Stimulated activated naive CD8-positive, alpha-beta T cell treated with anti-CD3 and anti-CD28 coated beads, Interleukin-15, Interleukin-2, amounts not matched to agents 100 ng/mL and 50 ng/mL, for 24 hours (primary cell): ENCODE measurements around the gene KYAT1.

Source experiments
- H3K27ac Mint-ChIP-seq: one replicate; pipeline ENCODE4 v1.8.0; 2021; ENCODE audit warnings: mild to moderate bottlenecking, mixed read lengths
- H3K27me3 Mint-ChIP-seq: one replicate; pipeline ENCODE4 v1.8.0; 2021; ENCODE audit warnings: mixed read lengths
- H3K36me3 Mint-ChIP-seq: one replicate; pipeline ENCODE4 v1.8.0; 2021; ENCODE audit warnings: low read depth, mixed read lengths
- H3K4me1 Mint-ChIP-seq: one replicate; pipeline ENCODE4 v1.8.0; 2021; ENCODE audit warnings: low read depth, mixed read lengths
- H3K4me3 Mint-ChIP-seq: one replicate; pipeline ENCODE4 v1.8.0; 2021; ENCODE audit warnings: mild to moderate bottlenecking, mixed read lengths
- H3K9me3 Mint-ChIP-seq: one replicate; pipeline ENCODE4 v1.8.0; 2021; ENCODE audit warnings: mixed read lengths

The KYAT1 gene

GRCh38 chr9:128823903-128824406, 57.8 kb downstream of the KYAT1 start:
- H3K27ac Mint-ChIP-seq, result no peak overlapping the region

GRCh38 chr9:128823362-128823902, 58.3 kb downstream of the KYAT1 start:
- H3K27me3 Mint-ChIP-seq, result no peaks in the 10 kb centered on the region
- H3K9me3 Mint-ChIP-seq, result no peaks in the 10 kb centered on the region
- peak overlapping the region; percentile 49 for H3K27ac Mint-ChIP-seq
- no peak overlapping the region for H3K4me3 Mint-ChIP-seq
- H3K36me3 Mint-ChIP-seq, result peaks cover 49% of the 10 kb centered on the region
- peaks cover 28% of the 10 kb centered on the region for H3K4me1 Mint-ChIP-seq

More at GRCh38 chr9:128823903-128824406, 57.8 kb downstream of the KYAT1 start:
- Mint-ChIP-seq H3K4me1 (peaks cover 34% of the 10 kb centered on the region), H3K4me3 (no peak overlapping the region), H3K9me3 (no peaks in the 10 kb centered on the region), H3K27me3 (no peaks in the 10 kb centered on the region), H3K36me3 (peaks cover 54% of the 10 kb centered on the region)

- no peak overlapping the region for H3K27ac Mint-ChIP-seq
Measured at GRCh38 chr9:128822407-128823042, 59.2 kb downstream of the KYAT1 start.

GRCh38 chr9:128821584-128822406, 60.0 kb downstream of the KYAT1 start:
- no peaks in the 10 kb centered on the region for H3K27me3 Mint-ChIP-seq
- H3K4me3 Mint-ChIP-seq, result no peak overlapping the region

More at GRCh38 chr9:128822407-128823042, 59.2 kb downstream of the KYAT1 start:
- no peaks in the 10 kb centered on the region for H3K27me3 Mint-ChIP-seq
- H3K36me3 Mint-ChIP-seq, result peaks cover 43% of the 10 kb centered on the region
- no peaks in the 10 kb centered on the region for H3K9me3 Mint-ChIP-seq
- H3K4me1 Mint-ChIP-seq, result peaks cover 28% of the 10 kb centered on the region
- no peak overlapping the region for H3K4me3 Mint-ChIP-seq

GRCh38 chr9:128820665-128821583, 60.8 kb downstream of the KYAT1 start:
- peaks cover 31% of the 10 kb centered on the region for H3K36me3 Mint-ChIP-seq
- H3K27ac Mint-ChIP-seq, result peak overlapping the region; percentile 2
- H3K27me3 Mint-ChIP-seq, result no peaks in the 10 kb centered on the region
- H3K9me3 Mint-ChIP-seq, result no peaks in the 10 kb centered on the region
- peak overlapping the region; percentile 23 for H3K4me3 Mint-ChIP-seq
- peaks cover 27% of the 10 kb centered on the region for H3K4me1 Mint-ChIP-seq

More at GRCh38 chr9:128821584-128822406, 60.0 kb downstream of the KYAT1 start:
- Mint-ChIP-seq H3K27ac (peak overlapping the region; percentile 2), H3K9me3 (no peaks in the 10 kb centered on the region), H3K36me3 (peaks cover 36% of the 10 kb centered on the region), H3K4me1 (peaks cover 27% of the 10 kb centered on the region)

GRCh38 chr9:128819716-128820664, 61.8 kb downstream of the KYAT1 start:
- Mint-ChIP-seq H3K36me3 (peaks cover 23% of the 10 kb centered on the region), H3K27me3 (no peaks in the 10 kb centered on the region), H3K9me3 (no peaks in the 10 kb centered on the region), H3K4me3 (peak overlapping the region; percentile 82), H3K27ac (no peak overlapping the region), H3K4me1 (peaks cover 27% of the 10 kb centered on the region)

- H3K9me3 Mint-ChIP-seq, result no peaks in the 10 kb centered on the region
- peak overlapping the region; percentile 49 for H3K27ac Mint-ChIP-seq
- H3K27me3 Mint-ChIP-seq, result no peaks in the 10 kb centered on the region
- peak overlapping the region; percentile 82 for H3K4me3 Mint-ChIP-seq
- peaks cover 15% of the 10 kb centered on the region for H3K36me3 Mint-ChIP-seq
- H3K4me1 Mint-ChIP-seq, result peaks cover 27% of the 10 kb centered on the region
Measured at GRCh38 chr9:128818839-128819715, 62.7 kb downstream of the KYAT1 start.

GRCh38 chr9:128818099-128818838, 63.5 kb downstream of the KYAT1 start, which contains the start of gene ENDOG:
ENDOG (plus strand) TSS chr9:128818500; CDS start chr9:128818685, 185 bp downstream.
- H3K27ac Mint-ChIP-seq, result peak within 1 kb of the TSS; percentile 83
- H3K4me3 Mint-ChIP-seq, result peak within 1 kb of the TSS; percentile 82
- peaks cover 27% of the 10 kb centered on the region for H3K4me1 Mint-ChIP-seq
- H3K9me3 Mint-ChIP-seq, result no peaks in the 10 kb centered on the region
- H3K27me3 Mint-ChIP-seq, result no peaks in the 10 kb centered on the region
- H3K36me3 Mint-ChIP-seq, result peaks cover 8% of the 10 kb centered on the region

- H3K27me3 Mint-ChIP-seq, result no peaks in the 10 kb centered on the region
- H3K4me1 Mint-ChIP-seq, result no peaks in the 10 kb centered on the region
- peaks cover 4% of the 10 kb centered on the region for H3K36me3 Mint-ChIP-seq
- H3K27ac Mint-ChIP-seq, result no peak overlapping the region
- no peaks in the 10 kb centered on the region for H3K9me3 Mint-ChIP-seq
- no peak overlapping the region for H3K4me3 Mint-ChIP-seq
Measured at GRCh38 chr9:128810873-128811272, 70.9 kb downstream of the KYAT1 start.

- Mint-ChIP-seq H3K27me3 (no peaks in the 10 kb centered on the region), H3K27ac (no peak overlapping the region), H3K4me1 (no peaks in the 10 kb centered on the region), H3K36me3 (peaks cover 4% of the 10 kb centered on the region), H3K4me3 (no peak overlapping the region), H3K9me3 (no peaks in the 10 kb centered on the region)
Measured at GRCh38 chr9:128809831-128810230, 71.9 kb downstream of the KYAT1 start.

- H3K27me3 Mint-ChIP-seq, result no peaks in the 10 kb centered on the region
Measured at GRCh38 chr9:128809036-128809599, 72.6 kb downstream of the KYAT1 start.

DNA sequence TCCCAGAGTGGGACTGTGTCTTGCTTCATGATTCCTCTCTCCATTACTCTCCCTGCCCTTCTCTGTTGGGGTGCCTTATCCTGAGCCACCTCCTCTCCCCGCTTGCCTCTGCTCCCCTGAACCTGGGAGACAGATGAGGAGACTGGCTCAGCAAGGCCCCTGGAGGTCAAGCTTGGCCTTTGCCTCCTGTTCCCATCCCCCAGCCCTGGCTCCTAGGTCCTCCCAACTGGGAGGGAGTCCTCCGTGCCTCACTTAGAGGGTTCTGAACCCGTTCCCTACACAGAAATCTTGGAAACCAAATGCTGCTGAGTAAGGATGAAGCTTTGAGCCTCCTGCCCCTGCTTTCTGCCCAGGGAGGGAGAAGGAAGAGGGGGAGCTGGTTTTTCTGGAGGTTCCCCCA, 73.2 kb downstream of the KYAT1 start:
- Mint-ChIP-seq H3K4me1 (no peaks in the 10 kb centered on the region), H3K9me3 (no peaks in the 10 kb centered on the region)

More at GRCh38 chr9:128809036-128809599, 72.6 kb downstream of the KYAT1 start:
- no peaks in the 10 kb centered on the region for H3K9me3 Mint-ChIP-seq
- H3K36me3 Mint-ChIP-seq, result peaks cover 4% of the 10 kb centered on the region
- H3K4me3 Mint-ChIP-seq, result no peak overlapping the region
- H3K4me1 Mint-ChIP-seq, result no peaks in the 10 kb centered on the region
- no peak overlapping the region for H3K27ac Mint-ChIP-seq

More for the DNA sequence above, 73.2 kb downstream of the KYAT1 start:
- H3K36me3 Mint-ChIP-seq, result peaks cover 9% of the 10 kb centered on the region
- H3K4me3 Mint-ChIP-seq, result no peak overlapping the region
- no peak overlapping the region for H3K27ac Mint-ChIP-seq
- no peaks in the 10 kb centered on the region for H3K27me3 Mint-ChIP-seq
